ENCODE data around the gene COX4I1.

The COX4I1 gene

DNA sequence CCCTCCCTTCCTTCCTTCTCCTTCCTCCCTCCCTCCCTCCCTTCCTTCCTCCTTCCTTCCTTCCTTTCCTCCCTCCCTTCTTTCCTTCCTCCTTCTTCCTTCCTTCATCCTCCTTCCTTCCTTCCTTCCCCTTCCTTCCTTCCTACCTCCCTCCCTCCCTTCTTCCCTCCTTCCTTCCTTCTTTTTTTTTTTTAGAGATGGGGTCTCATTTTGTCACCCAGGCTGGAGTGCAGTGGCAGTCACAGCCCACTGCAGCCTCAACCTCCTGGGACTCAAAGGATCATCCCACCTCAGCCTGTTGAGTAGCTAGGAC lies 44.6 kb downstream of the COX4I1 start:
- no peak for DNase-seq

DNA sequence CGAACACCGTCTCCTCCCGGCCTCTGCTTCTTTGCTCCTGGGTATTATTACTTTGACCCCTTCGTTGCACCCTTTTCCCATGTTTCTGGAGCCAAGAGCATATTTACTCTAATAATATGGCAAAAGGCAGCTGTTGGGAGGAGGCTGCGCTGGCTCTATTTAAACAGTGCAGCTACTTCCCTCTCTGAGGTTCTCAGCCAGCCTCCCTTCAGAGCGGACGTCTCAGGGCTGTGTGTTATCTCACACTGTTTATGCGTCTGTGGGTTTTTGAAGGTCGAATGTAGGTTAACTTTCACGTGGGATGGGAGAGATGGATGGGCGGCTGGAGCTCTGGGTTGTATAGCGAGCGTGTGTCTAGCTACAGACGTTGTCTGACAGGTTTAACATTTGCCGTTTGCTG lies 45.3 kb downstream of the COX4I1 start:
- DNase-seq = no peak

GRCh38 chr16:85845266-85845665 lies 45.8 kb downstream of the COX4I1 start:
- DNase-seq = no peak

DNA sequence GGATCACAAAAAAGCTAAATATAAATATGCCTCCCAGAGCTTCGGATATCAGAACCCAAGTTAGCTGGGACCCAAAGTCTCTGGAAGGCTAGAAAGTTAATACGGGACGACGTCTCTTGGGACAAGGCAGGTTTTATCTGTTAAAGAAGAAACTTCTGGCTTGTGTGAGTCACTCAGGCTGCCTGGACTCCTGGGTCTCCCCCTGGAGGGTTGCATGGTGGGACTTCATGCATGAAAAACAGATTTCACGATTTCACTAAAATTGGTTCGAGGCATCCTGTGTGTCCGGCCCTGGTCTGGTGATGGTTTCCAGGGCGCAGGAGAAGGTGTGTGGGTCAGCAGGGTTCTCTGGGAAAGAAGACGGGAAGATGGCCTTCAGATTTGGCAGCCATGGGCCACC lies 47.0 kb downstream of the COX4I1 start:
- DNase-seq = no peak

DNA sequence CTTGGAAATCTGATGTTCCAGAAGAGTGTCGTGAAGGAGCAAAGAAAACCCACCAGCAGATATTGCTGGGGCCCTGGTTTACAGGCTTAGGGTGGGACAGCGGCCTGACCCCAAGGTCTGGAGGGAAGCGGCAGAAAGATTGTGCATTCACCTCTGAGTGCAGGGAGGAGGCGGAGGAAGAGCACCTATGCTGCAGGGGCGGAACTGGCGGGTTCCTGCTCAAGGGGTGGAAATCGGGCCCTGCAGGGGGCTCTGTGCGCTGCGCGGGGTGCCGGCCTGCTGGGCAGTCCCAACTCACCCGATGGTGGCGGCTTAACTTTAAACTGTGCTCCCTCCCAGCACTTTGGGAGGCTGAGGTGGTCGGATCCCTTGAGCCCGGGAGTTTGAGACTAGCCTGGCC lies 47.5 kb downstream of the COX4I1 start:
- DNase-seq = no peak

DNA sequence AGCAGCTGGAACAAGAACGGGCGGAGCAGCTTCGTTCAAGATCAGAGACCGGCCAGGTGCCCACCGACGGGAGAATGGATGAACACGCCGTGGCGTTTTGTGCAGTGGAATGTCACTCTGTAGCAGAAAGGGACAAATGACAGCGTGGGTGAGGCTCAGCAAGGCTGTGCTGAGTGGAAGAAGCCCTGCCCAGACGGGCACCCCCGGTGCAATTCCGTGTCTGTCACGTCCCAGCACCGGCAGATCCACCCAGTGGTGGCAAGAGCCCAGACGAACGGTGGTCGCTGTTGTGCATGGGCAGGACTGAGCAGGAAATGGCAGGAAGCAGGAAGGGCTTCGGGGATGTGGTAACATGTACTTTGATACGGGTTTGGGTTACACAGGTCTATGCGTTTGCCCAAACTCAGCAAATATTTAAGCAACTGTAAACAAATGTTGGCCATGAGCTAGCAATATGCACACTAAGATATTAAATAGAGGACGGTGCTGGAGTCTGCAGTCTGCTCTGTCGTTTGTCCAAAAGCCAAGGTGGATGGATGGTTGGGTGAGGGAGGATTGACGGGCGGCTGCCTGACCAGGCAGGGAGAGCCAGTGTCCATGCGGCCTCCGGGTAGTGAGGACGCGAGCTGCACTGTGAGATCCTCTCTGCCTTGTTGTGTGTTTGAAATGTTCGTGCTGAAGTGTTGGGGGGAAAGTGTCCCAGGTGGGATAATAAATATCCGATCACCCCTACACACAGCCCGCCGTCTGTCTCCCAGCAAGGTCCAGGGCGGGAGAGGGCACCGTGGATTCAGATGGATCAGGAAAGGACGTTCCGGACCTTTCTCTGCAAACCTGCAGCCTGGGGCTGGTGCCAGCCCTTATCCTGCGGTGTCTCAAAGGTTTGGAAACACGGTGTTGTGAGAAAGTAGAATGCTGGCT lies 48.4 kb downstream of the COX4I1 start:
- no peak for DNase-seq

GRCh38 chr16:85848986-85849385 lies 49.5 kb downstream of the COX4I1 start:
- DNase-seq = no peak

DNA sequence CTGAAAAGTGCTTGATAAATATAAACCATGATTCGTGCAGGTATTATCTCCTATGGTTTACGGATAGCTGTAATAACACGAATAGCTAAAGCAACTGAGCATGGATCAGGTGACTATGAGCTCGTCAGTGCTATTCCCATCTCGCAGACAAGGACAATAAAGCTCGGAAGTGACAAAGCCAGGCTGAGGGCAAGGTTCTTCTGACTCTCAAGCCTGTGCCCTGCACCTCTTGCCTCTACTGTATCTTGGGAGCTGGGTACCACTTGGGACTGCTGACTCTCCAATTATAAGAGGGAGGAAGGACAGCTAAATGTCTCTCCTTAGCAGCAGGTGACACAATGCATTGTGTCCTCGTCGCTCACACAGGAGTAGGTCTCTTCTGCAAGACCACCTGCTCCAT lies 49.9 kb downstream of the COX4I1 start:
- no peak for DNase-seq

DNA sequence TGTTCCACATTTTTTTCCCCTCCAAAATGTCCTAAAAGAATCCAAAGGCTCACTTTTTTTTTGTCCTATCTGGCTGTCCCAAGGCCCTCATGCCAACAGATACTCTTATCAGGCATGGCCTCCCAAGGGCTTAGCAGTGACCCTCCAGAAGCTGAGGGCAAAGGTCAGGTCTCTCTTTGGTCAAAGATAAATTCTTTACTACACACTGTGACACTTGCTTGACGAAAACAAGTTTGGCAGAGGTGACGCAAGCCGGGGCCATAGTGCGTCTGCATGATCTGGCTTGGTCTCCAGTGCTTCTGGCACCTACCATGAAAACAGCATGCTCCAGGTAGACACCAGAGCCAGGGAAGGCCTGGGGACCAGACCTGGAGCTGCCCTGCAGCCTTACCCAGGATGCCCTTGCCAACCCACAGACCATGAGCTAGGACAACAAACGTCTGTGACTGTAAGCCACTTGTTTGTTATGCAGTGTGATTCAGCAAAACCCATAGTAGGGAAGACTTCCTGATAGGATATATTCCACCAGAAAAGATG lies 50.9 kb downstream of the COX4I1 start:
- no peak for DNase-seq

DNA sequence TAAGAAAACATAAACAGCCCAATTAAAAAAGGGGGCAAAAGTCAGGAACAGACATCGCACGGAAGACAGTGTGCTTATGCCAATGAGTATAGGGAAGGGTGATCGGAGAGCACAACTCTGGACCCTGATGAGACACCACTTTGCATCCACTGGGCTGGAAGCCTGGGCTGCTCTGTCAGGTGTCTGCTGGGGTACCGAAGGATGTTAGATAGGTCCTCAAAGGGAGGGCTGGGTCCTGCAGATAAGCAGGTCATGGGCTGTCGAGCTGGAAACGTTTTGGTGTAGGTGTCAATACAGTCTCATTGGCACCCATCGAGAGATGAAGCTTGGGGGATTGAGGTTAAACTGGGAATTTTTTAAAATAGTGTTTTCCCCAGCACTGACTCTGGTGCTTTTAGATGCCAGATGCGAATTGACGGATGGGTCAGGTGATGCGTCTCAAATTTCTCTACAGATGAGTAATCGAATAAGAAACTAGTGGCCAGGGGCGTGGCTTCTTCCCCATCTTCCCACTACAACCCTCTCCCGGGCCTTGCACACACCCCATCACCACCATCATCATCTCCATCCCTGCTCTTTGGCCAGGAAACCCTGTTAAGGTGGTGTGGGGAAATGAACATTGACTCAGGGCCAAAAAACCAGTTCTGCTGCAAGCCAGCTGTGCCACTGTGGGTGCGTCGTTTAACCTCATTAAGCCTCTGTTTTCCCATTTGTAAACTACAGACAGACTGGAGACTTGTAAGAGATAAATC lies 51.7 kb downstream of the COX4I1 start:
- no peak for DNase-seq

DNA sequence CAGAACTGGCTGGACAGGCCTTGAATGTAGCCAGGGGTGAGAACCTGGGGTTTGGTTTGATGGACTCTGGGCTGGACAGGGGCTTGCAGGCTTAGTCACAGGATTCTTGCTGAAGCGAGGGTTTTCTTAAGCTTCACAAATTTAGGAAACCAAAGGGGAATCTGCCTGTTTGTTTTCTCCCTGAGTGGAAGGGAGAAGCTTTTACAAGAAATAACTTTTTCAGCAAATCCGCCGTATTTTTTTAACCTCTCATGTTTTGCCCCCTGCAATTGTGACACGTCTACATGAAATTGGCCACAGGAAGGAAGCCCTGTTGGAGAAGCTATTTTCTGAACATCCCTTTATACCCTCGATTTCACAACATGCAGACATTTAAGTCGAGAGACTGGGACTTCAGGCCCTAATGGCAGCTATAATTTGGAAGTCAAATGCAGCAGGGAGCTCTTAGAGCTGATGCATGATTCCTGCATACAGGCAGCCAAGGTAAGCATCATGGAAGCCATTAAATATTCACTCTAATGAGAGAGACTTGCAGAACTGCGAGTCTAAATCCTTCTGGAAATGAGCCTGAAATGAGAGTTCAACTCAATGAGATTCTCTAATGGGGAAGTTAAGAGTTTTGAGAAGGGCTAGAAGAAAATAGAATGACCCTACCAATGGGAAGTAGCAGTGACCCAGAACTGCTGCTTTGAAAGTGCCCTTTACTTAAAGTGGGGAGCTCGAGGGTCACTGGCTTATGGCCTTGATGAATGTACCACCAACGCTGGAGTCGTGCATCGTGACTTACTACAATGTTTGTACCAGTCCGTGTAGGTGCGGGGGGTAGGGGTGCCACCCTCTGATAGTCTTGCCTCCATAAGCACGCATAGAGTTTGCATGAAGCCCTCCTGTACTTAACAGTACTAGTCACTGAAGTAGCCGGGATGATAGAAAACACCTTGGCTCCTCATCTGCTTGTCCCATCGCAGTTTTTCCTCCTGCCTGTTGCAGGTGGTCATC lies 54.4 kb downstream of the COX4I1 start:
- DNase-seq = peak; percentile 43

GRCh38 chr16:85854935-85855334 lies 55.4 kb downstream of the COX4I1 start:
- DNase-seq = no peak

DNA sequence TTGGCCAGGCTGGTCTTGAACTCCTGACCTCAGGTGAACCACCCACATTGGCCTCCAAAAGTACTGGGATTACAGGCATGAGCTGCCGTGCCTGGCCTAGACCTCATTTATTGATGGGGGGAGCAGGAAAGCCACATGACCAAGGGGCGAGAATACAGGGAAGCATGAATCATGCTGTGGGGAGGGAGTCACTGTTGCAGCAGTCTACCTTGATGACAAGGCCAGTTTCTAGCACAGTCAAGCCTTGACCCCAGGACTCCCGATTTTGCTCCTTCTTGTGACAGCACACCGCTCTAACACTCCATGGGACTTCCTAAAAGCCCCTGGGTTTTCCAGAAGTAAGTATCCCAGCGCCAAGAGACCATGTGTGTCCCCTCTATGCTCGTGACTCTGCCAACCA lies 56.6 kb downstream of the COX4I1 start:
- DNase-seq = no peak

- no peak for DNase-seq
Measured at GRCh38 chr16:85856585-85856984, 57.1 kb downstream of the COX4I1 start.
